GM18505 (cell line): ENCODE results near the gene AGPAT2.

ENCODE experiments used
- ATAC-seq: cut with Tn5 transposase; IDR thresholded peaks from one replicate; pipeline ENCODE4 v1.9.1; 2021; ENCODE audit not compliant: unreplicated experiment
- POLR2A ChIP-seq: IDR thresholded peaks from 4 replicates; pipeline ENCODE4 v1.6.1; 2011; ENCODE audit warnings: borderline replicate concordance; ENCODE audit not compliant: insufficient read depth, insufficient read length; ENCODE audit errors: extremely low read depth

Gene AGPAT2

GRCh38 chr9:136724772-136725171 lies 37.5 kb upstream of the AGPAT2 start:
- no peak for ATAC-seq
- no peak for TF ChIP-seq POLR2A

DNA sequence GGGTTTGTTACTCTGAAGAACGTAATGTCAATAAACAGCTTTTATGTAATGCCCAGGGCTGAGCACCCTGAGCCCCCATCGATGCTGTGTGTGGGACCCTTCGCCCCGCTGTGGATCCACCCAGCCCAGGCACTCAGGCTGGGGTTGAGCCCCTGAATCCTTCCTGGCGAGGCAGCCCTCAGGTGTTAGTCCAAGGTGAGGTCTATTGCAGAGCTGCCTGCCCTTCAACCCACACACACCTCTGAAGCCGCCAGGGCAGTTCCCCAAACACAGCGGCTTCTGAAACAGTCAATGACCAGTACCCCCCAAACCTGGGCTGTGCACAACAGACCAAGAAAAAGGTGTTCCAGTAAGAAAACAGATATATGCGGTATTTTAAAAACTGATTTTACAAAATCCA lies 36.7 kb upstream of the AGPAT2 start:
- ATAC-seq: no peak
- TF ChIP-seq POLR2A: no peak

GRCh38 chr9:136723362-136723976 lies 36.2 kb upstream of the AGPAT2 start:
- TF ChIP-seq POLR2A: no peak
- ATAC-seq: no peak

DNA sequence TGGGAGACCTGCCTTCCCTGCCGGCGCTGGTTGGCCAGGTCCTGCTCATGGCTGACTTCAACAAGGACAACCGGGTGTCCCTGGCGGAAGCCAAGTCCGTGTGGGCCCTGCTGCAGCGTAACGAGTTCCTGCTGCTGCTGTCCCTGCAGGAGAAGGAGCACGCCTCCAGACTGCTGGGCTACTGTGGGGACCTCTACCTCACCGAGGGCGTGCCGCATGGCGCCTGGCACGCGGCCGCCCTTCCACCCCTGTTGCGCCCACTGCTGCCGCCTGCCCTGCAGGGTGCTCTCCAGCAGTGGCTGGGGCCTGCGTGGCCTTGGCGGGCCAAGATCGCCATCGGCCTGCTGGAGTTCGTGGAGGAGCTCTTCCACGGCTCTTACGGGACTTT lies 35.7 kb upstream of the AGPAT2 start:
- no peak for TF ChIP-seq POLR2A
- no peak for ATAC-seq

- ATAC-seq: no peak
- TF ChIP-seq POLR2A: peak; percentile 17
Measured at GRCh38 chr9:136722093-136722968, 35.1 kb upstream of the AGPAT2 start.

DNA sequence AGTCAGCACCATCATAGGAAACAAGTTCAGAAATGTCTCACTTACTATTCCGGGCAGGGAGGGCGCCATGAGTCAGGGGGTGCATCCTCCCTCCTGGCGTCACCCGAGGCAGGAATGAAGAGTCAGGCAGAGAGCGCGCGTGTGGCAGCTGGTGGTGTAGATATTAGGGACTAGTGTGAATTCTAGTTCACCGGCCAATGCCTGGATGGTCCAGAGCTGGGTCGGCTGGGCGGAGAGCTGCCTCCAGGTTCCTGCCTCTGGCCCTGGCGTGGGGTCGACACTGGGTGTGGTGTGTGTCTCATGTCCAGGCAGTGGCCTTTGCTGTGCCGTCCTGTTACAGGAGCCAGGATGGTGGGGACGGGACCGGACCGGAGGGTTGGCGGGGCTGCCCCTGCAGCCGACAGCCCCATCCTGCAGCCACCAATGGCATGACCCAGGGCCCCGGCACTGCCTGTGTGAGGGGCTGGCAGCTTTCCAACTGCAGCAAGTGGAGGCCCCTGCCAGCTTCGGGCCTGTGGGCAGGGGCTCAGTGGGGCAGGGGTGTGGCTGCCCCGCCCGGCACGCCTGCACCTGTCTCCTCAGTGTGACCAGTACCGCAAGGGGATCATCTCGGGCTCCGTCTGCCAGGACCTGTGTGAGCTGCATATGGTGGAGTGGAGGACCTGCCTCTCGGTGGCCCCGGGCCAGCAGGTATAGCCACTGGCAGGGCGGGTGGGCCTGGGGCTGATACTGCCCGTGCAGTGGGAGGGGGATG lies 34.3 kb upstream of the AGPAT2 start:
- no peak for ATAC-seq
- no peak for TF ChIP-seq POLR2A

- no peak for TF ChIP-seq POLR2A
- ATAC-seq: no peak
Measured at GRCh38 chr9:136720898-136721338, 33.7 kb upstream of the AGPAT2 start.

GRCh38 chr9:136720251-136720897 lies 33.1 kb upstream of the AGPAT2 start:
- ATAC-seq: no peak
- TF ChIP-seq POLR2A: no peak

DNA sequence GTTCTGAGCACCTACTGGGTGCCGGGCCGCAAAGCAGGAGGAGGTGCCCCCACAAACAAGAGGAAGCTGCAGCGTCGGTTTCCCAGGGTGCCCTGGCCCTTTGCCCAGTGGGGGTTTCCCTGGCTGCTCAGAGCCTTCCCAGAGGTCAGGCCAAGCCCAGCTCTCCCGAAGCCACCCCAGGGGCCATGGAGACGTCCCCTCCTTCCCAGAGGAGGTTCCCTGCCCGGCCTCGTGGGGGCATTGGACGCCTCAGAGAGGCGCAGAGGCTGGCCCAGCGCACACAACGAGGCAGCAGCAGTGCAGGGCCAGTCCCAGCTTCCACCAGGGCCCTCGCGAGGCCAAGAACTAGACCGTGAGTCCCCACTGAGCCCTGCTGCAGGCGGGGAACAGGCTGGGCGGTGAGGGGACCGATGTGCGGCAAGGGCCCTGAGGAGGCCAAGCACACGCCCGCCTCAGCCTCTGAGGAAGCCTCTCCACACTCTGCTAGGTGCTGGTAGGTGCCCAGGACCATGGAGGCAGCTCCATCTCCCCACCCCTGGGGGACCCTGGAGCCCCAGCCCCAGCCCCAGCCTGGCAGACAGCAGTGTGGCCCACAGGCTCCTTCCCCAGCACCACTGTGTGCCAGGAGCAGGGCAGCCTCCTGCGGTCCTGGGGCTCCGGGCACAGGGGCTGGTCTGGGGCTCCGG lies 32.1 kb upstream of the AGPAT2 start:
- no peak for TF ChIP-seq POLR2A
- no peak for ATAC-seq

GRCh38 chr9:136718345-136719194 lies 31.3 kb upstream of the AGPAT2 start:
- ATAC-seq: no peak

DNA sequence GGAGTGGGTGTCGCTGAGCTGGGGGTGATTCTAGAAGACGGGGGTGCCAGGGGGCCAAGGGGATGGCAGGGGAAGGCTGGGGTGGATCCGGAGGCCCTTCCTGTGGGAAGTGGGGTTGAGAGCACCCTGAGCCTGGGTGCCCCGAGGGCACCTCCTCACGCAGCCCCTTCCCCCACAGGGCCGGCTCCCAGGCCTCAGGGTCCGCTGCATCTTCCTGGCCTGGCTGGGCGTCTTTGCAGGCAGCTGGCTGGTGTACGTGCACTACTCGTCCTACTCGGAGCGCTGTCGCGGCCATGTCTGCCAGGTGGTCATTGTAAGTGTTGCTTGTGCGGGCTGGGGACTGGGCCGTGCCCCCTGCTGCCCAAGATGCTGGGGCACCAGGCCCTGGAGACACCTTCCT lies 30.1 kb upstream of the AGPAT2 start:
- no peak for ATAC-seq
- TF ChIP-seq POLR2A: no peak

More at GRCh38 chr9:136718345-136719194, 31.3 kb upstream of the AGPAT2 start:
- no peak for TF ChIP-seq POLR2A

GRCh38 chr9:136714893-136715274 lies 27.6 kb upstream of the AGPAT2 start:
- no peak for TF ChIP-seq POLR2A
- ATAC-seq: no peak
